Hematopoietic multipotent progenitor cell (in vitro differentiated cells): ENCODE data around the gene SV2C. TPM values are rescaled to one million over a fixed set of nuclear protein-coding genes. Genes with fewer than 3 reads are reported as not detected.
"Not testable (repeated sequence)": the region's sequence is repeated elsewhere in the genome, so short reads cannot be mapped to it uniquely, and the experiment has no call there.

Experiments
- DNase-seq, 3 donors: peaks; one replicate each; pipeline ENCODE4 v3.0.0-alpha.2; 2011 to 2015; ENCODE audit warnings: low read depth in 2 of 3, low spot score in 2 of 3
- total RNA-seq: library from RNA; depleted of rRNA; stranded (reverse); fragments of >200 nt; gene quantifications from one replicate; pipeline ENCODE4 v1.2.3, GENCODE V29; 2012

The SV2C gene, protein sequence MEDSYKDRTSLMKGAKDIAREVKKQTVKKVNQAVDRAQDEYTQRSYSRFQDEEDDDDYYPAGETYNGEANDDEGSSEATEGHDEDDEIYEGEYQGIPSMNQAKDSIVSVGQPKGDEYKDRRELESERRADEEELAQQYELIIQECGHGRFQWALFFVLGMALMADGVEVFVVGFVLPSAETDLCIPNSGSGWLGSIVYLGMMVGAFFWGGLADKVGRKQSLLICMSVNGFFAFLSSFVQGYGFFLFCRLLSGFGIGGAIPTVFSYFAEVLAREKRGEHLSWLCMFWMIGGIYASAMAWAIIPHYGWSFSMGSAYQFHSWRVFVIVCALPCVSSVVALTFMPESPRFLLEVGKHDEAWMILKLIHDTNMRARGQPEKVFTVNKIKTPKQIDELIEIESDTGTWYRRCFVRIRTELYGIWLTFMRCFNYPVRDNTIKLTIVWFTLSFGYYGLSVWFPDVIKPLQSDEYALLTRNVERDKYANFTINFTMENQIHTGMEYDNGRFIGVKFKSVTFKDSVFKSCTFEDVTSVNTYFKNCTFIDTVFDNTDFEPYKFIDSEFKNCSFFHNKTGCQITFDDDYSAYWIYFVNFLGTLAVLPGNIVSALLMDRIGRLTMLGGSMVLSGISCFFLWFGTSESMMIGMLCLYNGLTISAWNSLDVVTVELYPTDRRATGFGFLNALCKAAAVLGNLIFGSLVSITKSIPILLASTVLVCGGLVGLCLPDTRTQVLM
- total RNA-seq: under 0.01 TPM

GRCh38 chr5:76082772-76083554 is at the start of gene SV2C:
Gene SV2C (plus strand): TSS chr5:76083383. CDS start chr5:76131751, 48,368 bp downstream.
- DNase-seq: peak in 1 of 3 donors; percentile 54

DNA sequence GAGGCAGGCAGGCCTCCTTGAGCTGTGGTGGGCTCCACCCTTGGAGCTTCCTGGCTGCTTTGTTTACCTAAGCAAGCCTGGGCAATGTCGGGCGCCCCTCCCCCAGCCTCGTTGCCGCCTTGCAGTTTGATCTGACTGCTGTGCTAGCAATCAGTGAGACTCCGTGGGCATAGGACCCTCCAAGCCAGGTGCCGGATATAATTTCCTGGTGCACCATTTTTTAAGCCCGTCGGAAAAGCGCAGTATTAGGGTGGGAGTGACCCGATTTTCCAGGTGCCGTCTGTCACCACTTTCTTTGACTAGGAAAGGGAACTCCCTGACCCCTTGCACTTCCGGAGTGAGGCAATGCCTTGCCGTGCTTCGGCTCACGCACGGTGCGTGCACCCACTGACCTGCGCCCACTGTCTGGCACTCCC is 45.4 kb upstream of the SV2C start:
- DNase-seq: not testable (repeated sequence)

GRCh38 chr5:76038212-76038611 is 45.0 kb upstream of the SV2C start:
- no peak for DNase-seq

DNA sequence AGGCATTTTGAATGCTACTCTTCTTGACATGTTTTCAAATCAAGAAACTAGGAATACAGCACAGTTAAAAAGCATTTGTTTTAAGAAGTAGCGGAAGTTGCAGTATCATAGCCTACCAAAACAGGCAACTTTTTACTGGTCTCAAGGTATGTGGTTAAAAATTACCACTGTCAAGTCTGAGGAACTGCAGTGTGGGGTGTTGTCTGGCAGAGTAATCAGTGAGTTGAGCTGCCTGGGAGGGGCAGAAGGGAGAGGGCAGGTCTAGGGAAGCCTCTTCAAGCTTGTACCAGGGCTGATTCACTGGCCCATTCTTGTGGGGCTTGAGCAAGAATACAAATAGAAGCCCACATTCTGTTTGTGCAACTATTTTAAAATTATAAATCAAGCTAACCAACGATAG is 42.4 kb upstream of the SV2C start:
- DNase-seq: no peak

DNA sequence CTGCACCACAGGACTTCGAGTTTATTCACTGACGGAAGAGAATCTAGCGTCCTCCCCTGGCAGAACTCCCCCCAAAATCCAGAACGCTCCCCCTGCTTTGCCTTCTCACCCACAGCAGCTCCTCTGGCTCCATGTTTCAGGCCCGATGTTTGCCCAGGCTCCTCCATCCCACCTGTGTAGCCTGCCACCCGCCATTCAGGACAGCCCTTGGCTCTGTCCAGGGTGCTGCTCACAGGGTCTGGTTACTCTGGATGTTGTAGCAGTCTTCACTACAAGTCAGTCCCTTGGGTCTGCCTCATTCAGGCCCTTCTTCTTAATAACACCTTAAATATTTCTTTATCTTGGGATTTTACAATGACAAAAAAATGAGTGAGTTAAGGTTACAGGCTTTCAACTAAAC is 41.3 kb upstream of the SV2C start:
- DNase-seq: peak in 1 of 3 donors; percentile 17

DNA sequence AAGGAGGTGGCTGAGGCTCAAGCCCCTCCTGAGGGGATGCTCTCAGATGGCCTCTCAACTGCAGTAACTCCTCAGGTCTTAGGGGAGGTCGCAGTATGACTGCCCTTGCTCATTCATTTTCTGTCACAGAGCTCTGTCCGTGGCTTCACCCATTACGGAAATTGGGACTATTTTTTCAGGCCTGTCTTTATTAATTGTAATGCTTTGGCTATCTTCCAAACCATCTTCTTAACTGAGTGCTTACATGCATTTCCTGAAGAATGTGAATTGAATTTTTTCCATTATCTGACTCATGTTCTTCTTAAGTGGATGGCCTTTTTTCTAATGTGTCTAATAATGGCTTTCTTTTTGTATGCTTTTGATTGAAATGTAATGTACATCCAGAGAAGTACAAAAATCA is 36.4 kb upstream of the SV2C start:
- DNase-seq: no peak

- DNase-seq: no peak
Measured at GRCh38 chr5:76050134-76050533, 33.0 kb upstream of the SV2C start.

GRCh38 chr5:76062502-76063041 is 20.6 kb upstream of the SV2C start:
- no peak for DNase-seq

DNA sequence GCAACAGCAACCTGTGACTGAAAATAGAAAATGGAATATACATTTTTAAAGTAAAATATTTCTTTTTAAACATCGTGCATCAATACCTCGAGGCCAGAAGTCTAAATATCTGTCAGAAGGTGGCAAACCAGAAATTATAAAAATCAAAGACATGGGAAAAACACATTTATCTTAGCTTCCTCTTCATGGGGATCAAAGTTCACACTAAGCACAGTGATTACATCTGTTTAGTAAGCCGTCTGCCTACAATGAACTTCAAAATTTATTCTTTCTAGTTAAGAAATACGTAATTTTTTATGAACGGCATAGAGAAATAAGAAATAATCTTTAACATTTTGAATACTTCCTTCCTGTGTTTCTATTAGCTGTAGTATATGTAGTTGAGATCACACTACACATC is 17.9 kb upstream of the SV2C start:
- no peak for DNase-seq

GRCh38 chr5:76069061-76069735 is 14.0 kb upstream of the SV2C start:
- no peak for DNase-seq

DNA sequence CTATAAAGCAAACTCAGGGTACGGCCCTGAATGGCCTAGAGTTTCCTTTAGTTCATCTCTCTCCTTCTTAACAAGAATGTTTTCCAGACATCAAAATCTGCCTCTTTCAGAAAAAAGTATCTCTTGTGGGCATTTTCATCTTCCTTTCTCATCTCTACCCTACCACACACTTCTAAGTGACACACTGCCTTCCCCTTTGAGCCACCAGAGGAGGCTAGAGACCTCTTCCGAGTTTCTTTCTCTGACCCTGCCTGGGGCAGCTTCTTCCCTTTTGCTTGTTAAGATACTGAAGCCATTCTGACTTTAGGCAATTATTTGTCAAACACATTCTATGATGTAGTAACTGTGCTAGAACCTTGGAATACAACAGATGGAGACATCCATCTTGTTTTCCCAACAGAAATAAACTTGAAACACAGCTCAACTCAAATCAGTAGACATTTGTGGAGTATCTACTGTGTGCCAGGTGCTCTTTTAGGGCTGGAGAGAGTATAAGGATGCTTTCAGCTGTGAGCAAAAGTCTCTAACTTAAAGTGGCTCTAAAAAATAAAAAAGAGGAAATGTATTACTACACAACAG is 8.6 kb upstream of the SV2C start:
- DNase-seq: peak in 2 of 3 donors; percentile 33 to 77

DNA sequence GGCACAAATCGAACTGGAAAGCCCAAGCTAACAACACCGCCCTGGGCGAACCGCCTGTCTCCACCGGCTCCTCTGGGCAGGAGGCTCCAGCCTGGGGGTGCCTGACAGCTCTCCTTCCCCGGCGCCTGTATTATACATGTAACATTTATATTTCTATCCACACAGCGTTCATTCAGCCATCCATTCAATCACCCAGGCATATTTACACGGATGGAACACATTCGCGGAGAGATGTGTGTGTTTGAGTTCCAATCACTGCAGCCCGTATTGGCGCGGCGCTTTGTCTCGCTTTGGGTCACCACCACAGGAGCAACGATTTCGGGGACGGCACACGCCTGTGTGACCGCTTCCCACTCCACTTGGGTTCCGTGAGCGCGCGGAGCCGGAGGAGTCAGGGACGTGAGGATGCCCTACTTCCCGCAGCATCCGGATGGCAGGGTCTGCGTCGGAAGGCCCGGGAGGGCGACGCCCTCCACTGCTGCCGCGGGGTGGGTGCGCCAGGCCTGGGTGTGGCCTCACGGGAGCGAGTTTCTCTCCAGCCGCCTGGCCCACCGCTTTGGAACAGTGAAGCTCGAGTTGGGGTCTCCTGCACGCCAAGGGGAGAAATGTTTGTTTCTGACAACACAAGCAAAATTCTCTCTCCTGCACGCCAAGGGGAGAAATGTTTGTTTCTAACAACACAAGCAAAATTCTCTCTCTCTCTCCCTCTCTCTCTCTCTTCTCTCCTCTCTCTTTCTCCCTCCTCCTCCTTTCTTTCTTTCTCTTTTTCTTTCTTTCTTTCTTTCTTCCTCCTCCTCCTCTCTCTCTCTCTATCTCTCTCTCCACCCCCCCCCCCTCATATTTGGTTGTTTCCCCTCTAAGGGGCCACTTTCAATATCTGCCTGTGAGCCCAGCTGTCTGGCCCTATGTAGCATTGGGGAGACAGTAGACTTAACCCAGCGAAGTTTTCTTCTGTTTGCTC is 1.1 kb upstream of the SV2C start:
- DNase-seq: peak in 1 of 3 donors; percentile 9

- DNase-seq: peak in 1 of 3 donors; percentile 39
Measured at GRCh38 chr5:76083555-76084495, 642 bp downstream of the SV2C start.

DNA sequence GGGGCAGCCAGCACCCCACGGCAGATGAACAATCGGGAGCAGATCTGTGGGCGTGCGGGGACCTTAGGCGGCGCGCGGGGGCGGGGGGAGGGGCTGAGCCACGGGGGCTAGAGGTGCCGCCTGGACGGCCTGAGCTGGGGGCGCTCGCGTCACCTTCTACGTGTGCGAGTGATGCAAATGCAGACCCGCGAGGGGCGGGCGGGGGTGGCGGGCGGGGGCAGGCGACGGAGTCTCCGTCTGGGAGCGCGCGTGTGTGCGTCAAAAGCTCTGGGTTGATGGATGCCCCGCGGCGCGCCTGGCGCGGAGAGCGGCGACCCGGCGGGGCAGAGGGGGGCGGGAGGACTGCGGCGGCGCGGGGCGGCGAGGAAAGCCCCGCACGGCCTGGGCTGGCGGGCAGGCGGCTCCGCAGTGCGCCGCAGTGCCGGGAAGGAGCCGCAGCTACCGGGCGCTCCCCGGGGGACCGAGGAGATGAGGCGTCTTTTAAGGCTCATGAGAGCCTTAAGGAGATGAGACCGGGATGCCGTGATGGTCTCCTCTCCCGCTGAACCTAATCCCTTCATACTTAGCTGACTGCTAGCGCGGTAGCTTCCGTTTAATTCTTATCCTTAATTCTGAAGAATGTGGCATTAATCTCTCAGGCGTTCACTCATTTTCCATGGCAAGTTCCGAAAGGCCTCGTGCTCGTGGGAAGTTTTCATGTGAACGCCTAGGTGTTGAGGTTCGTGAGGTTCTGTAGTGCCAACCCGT is 1.5 kb downstream of the SV2C start:
- DNase-seq: peak in 1 of 3 donors; percentile 36

GRCh38 chr5:76085243-76085579 is 2.0 kb downstream of the SV2C start:
- DNase-seq: no peak

DNA sequence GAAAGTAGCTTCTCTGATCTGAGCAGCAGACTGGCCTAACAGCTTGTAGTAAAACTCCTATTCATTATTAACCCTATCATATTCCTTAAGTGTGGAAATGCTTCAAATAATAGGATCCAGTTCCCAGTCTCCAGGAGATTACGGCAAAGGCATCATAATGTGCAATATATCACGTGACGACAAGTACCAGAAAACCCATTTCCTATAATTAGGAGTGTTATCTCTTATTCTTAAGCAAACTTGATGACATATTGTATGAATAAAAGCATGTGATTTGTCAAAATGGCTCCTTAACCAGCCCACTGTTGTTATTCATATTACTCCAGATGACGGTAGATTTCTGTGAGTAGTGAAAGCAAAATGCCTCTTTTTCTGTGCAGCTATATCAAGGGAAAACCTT is 2.9 kb downstream of the SV2C start:
- DNase-seq: no peak

DNA sequence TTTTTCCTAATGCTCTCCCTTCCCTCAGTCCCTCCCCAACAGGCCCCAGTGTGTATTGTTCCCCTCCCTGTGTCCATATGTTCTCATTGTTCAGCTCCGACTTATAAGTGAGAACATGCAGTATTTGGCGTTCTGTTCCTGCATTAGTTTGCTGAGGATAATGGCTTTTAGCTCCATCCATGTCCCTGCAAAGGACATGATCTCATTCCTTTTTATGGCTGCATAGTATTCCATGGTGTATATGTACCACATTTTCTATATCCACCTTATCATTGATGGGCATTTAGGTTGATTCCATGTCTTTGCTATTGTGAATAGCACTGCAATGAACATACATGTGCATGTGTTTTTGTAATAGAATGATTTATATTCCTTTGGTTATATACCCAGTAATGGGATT is 6.0 kb downstream of the SV2C start:
- not testable (repeated sequence) for DNase-seq
